C4-2B (cell line): ENCODE results near the gene FHL3.

Experiments
- H3K27ac ChIP-seq: fragments of 450-650 bp; 2 replicates; pipeline ENCODE4 v1.5.1; 2017
- ZFX ChIP-seq: fragments of 450-650 bp; IDR thresholded peaks from 2 replicates; pipeline ENCODE4 v1.6.1; 2017
- TF ChIP-seq, protein P1 (sequence below): fragments of 450-650 bp; conservative IDR thresholded peaks from 2 replicates; pipeline ENCODE4 v1.5.1; 2017; ENCODE audit warnings: mild to moderate bottlenecking

The FHL3 gene

DNA sequence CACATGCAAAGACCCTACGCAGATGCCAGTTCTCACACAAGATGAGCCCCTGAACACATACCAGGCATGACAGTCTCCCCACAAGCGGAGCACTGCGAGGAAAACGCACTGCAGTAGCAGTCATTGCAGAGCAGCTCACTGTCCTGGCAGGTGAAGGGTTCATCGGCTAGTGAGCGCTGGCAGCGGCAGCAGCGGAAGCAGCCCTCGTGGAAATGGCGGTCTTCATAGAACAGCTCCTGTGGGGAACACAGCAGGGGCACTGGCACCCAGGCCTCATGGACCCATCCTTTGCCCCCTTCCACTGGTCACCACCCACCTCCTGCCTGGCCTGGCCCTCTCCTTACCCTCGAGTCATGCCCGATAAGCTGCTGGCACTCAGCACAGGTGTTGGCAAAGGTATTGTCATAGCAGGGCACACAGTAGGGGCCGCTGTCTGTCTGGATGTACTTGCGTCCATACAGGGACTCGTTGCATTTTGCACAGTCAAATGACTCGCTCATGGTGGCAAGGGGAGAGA is 6.3 kb downstream of the FHL3 start:
- no peak overlapping the region for H3K27ac ChIP-seq
- TF ChIP-seq ZFX = no peak
- TF ChIP-seq, protein P1, sequence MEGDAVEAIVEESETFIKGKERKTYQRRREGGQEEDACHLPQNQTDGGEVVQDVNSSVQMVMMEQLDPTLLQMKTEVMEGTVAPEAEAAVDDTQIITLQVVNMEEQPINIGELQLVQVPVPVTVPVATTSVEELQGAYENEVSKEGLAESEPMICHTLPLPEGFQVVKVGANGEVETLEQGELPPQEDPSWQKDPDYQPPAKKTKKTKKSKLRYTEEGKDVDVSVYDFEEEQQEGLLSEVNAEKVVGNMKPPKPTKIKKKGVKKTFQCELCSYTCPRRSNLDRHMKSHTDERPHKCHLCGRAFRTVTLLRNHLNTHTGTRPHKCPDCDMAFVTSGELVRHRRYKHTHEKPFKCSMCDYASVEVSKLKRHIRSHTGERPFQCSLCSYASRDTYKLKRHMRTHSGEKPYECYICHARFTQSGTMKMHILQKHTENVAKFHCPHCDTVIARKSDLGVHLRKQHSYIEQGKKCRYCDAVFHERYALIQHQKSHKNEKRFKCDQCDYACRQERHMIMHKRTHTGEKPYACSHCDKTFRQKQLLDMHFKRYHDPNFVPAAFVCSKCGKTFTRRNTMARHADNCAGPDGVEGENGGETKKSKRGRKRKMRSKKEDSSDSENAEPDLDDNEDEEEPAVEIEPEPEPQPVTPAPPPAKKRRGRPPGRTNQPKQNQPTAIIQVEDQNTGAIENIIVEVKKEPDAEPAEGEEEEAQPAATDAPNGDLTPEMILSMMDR = no peak

DNA sequence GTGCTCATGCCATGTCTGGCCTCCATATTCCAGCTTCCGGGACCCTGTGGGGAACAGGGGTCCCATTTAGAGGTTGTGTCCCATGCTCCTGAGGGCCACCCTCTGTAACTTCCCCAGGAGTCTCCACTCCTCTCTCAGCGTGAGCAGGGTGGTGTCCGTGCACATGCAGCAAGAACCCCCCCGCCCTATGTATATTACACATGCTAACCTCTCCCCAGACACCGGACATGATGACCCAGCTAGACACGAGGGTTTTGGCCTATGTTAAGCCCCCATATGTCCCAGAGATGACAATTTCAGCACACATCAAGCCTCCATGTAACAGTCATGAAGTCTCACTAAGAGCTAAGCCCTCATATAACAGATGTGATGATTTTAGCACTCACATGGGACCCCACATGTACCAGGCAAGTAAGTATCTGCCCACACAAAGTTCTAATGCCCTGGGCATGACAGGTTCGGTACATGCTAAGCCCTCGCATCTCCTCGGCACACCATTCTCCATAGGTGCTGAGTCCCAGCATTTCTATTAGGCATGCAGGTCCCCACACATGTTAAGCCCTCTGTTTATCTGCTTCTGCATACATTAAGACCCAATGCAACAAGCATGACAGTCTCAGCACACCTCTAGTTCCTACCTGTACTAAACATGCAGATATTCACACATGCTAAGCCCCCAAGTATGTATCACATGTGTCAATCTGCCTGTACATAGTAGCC is 7.1 kb downstream of the FHL3 start:
- no peak for TF ChIP-seq ZFX
- TF ChIP-seq, protein P1 = no peak
- no peak overlapping the region for H3K27ac ChIP-seq

DNA sequence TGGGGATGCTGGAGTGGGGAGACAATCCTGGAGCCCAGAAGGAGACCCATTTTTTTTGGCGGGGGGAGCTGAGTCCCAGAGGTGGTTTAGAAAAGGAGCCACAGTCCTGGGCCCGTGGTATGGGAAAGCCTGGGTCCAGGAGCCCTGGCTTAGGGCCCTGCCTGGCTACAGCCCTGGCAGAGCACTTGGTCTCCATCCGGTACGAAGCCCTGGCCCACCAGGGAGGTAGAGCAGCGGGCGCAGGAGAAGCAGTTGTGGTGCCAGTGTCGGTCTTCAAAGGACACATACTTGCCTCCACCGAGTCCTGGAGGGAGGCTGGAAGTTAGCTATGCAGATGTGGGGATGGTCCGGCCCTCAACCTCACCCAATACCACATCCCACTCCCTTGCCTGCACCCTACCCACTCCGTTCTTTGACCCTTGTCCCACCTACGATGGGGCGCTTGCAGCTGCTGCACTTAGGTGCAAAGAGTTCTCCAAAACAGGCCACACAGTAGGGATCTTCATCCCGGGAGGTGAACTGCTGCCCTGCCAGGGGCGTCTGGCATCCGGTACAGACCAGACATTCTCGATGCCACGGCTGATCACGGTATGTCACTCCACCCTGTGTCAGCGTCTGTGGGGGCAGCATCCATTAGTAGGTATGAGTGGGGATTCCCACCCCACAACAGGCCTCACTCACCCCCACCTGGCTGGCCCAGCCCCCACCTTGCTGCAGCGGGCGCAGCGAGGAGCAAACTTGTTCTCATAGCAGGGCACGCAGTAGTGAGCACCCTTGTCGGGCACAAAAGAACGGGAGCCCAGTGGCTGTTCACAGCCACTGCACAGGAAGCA is 7.8 kb downstream of the FHL3 start:
- TF ChIP-seq ZFX = no peak
- TF ChIP-seq, protein P1 = no peak
- no peak overlapping the region for H3K27ac ChIP-seq

DNA sequence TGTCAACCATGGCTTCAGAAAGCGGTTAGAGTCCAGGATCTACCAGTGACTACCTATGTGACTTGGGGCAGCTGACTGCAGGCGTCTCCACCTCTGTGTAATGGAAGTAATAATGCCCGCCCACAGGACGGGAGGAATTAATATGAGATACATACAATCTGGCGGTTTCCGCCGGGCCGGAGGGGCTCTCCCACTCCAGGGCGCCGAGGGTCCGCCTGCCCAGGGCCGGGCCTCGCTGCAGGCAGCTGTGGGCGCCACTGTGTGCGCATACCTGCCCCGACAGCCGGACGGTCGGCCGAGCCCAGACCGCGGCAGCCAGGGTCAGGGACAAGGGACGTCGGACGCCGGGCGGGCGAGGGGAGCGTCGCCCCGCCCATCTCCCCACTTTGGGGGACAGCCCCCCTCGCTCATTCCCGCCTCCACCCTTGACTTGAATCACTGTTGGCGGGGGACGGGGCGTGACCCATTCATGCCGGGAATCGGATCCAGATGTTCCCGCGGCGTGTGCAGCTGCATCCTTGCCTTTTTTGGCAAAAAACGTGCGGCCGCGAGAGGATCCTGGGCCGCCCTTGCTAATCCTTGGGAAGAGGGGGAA is 9.5 kb downstream of the FHL3 start:
- no peak overlapping the region for H3K27ac ChIP-seq
- no peak for TF ChIP-seq ZFX
- TF ChIP-seq, protein P1 = no peak

DNA sequence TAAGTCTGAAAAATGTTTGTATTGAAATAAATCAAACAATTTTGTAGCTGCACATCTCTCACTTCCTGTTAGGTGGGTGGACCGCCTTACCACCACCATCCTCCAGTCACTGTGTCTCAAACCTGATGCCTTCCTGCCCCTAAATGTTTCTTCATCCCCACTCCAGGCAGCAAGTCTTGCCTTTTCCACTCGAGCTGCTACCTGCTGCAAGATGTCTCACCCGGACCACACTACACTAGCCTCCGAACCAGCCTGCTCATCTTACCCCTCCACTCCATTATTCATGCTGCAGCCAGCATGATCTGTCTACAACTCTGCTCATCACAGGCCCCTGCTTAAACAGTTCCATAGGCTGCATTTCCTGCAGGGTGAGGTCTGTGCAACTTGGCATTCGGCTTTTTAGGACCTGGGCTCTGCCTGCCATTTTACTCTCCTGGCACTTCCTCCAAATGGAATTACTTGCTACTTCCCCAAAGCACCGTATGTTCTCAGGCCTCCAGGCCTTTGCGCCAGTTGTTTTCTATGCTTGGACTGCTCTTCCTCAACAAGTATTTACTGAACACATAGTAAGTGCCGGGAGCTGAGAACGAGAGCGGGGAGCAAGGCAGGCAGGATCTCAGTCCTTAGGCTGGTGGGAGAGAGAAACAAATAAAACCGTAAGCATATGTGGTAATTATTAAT is 10.3 kb downstream of the FHL3 start:
- TF ChIP-seq ZFX = no peak
- TF ChIP-seq, protein P1 = no peak
- H3K27ac ChIP-seq = no peak overlapping the region

GRCh38 chr1:37989361-37989930 is 15.9 kb downstream of the FHL3 start:
- peak; percentile 58 for TF ChIP-seq ZFX
- TF ChIP-seq, protein P1 = no peak

More at GRCh38 chr1:37989361-37989930, 15.9 kb downstream of the FHL3 start:
- H3K27ac ChIP-seq = peak overlapping the region; percentile 84
